Muscle of leg (tissue), 11 donors: ENCODE measurements around the gene KLHL10. TPM values are rescaled to one million over a fixed set of nuclear protein-coding genes. Genes with fewer than 3 reads are reported as not detected.
A peak's percentile ranks its signal among the peaks of the same experiment; 100 is the strongest.

ENCODE experiments used
- DNase-seq: peaks from one replicate; pipeline ENCODE4 v3.0.0; 2013
- H3K27ac ChIP-seq: one replicate; pipeline ENCODE4 v1.5.1; 2013; ENCODE audit warnings: mild to moderate bottlenecking, low read length, control low read depth
- H3K27me3 ChIP-seq: one replicate; pipeline ENCODE4 v1.6.1; 2013; ENCODE audit warnings: low read length; ENCODE audit not compliant: control insufficient read depth, insufficient read depth
- H3K36me3 ChIP-seq: one replicate; pipeline ENCODE4 v1.6.1; 2013; ENCODE audit warnings: low read length; ENCODE audit not compliant: control insufficient read depth, insufficient read depth
- H3K4me1 ChIP-seq: one replicate; pipeline ENCODE4 v1.6.1; 2013; ENCODE audit warnings: low read length; ENCODE audit not compliant: control insufficient read depth, insufficient read depth
- H3K4me3 ChIP-seq: one replicate; pipeline ENCODE4 v1.5.1; 2013; ENCODE audit warnings: low read length, control low read depth
- H3K9me3 ChIP-seq: replicated peaks from 2 replicates; pipeline ENCODE4 v1.6.1; 2013; ENCODE audit warnings: low read depth, low read length; ENCODE audit not compliant: control insufficient read depth
- WGBS: methylation state at CpG from one replicate; pipeline ENCODE4 v1.1.5; 2013; ENCODE audit warnings: missing lambda C conversion rate; ENCODE audit not compliant: insufficient coverage; 5-methylcytosine and 5-hydroxymethylcytosine counted together
- polyA plus RNA-seq, 8 donors: library from polyadenylated mRNA; unstranded; fragments of 120-200 nt; gene quantifications; one replicate each; pipeline versions ENCODE4 v1.2.1 to v1.2.3, GENCODE V29; 2013; ENCODE audit warnings: inconsistent platforms in 1 of 8, low replicate concordance in 1 of 8; ENCODE audit not compliant: insufficient read length in 8 of 8, insufficient read depth in 1 of 8
- total RNA-seq: library from RNA; stranded (reverse); fragments of 120-200 nt; gene quantifications from one replicate; pipeline ENCODE4 v1.2.4, GENCODE V29; 2013

The KLHL10 gene
- total and polyA plus RNA-seq, 9 donors = 0.08 to 0.51 (median 0.20) TPM; not detected in 1

GRCh38 chr17:41801374-41802271, 36.0 kb upstream of the KLHL10 start:
- Histone ChIP-seq H3K27me3 (no peaks in the 10 kb centered on the region), H3K36me3 (peaks cover 20% of the 10 kb centered on the region), H3K27ac (no peak overlapping the region), H3K4me1 (peaks cover 16% of the 10 kb centered on the region), H3K9me3 (no peaks in the 10 kb centered on the region), H3K4me3 (no peak overlapping the region)
- peak; percentile 86 for DNase-seq
- WGBS = 3% methylated on average over 6 of the region's 14 CpGs

- no peak overlapping the region for H3K27ac ChIP-seq
These were observed 34.3 kb upstream of the KLHL10 start for GRCh38 chr17:41803049-41804020.

GRCh38 chr17:41806685-41807445, 30.8 kb upstream of the KLHL10 start:
- Histone ChIP-seq H3K36me3 (peaks cover 43% of the 10 kb centered on the region), H3K4me1 (peaks cover 17% of the 10 kb centered on the region), H3K27me3 (peaks cover 2% of the 10 kb centered on the region), H3K9me3 (no peaks in the 10 kb centered on the region), H3K4me3 (no peak overlapping the region), H3K27ac (no peak overlapping the region)
- 71% methylated on average over 5 of the region's 8 CpGs for WGBS
- DNase-seq = no peak

More at GRCh38 chr17:41803049-41804020, 34.3 kb upstream of the KLHL10 start:
- H3K9me3 ChIP-seq = no peaks in the 10 kb centered on the region
- no peaks in the 10 kb centered on the region for H3K27me3 ChIP-seq
- H3K4me1 ChIP-seq = peaks cover 16% of the 10 kb centered on the region
- peak; percentile 46 for DNase-seq
- 62% methylated on average over 20 of the region's 24 CpGs for WGBS
- no peak overlapping the region for H3K4me3 ChIP-seq
- peaks cover 31% of the 10 kb centered on the region for H3K36me3 ChIP-seq

GRCh38 chr17:41810659-41811548, 26.7 kb upstream of the KLHL10 start:
- no peak for DNase-seq
- peaks cover 30% of the 10 kb centered on the region for H3K36me3 ChIP-seq
- H3K4me3 ChIP-seq = peak overlapping the region; percentile 83
- no peak overlapping the region for H3K27ac ChIP-seq
- H3K27me3 ChIP-seq = peaks cover 2% of the 10 kb centered on the region
- H3K4me1 ChIP-seq = peaks cover 33% of the 10 kb centered on the region
- 9% methylated on average over 42 of the region's 58 CpGs for WGBS
- no peaks in the 10 kb centered on the region for H3K9me3 ChIP-seq

- H3K27me3 ChIP-seq = peaks cover 2% of the 10 kb centered on the region
- H3K4me1 ChIP-seq = peaks cover 33% of the 10 kb centered on the region
- H3K9me3 ChIP-seq = no peaks in the 10 kb centered on the region
- H3K36me3 ChIP-seq = peaks cover 27% of the 10 kb centered on the region
- DNase-seq = peak; percentile 93
- H3K27ac ChIP-seq = peak within 1 kb of the TSS; percentile 90
- under 1% methylated on average over 91 of the region's 96 CpGs for WGBS
- H3K4me3 ChIP-seq = peak within 1 kb of the TSS; percentile 83
These were observed 25.9 kb upstream of the KLHL10 start, which contains the start of gene P3H4 for GRCh38 chr17:41811549-41812380. P3H4 (minus strand) TSS chr17:41811949; CDS start chr17:41811915, 34 bp downstream.

GRCh38 chr17:41812381-41813151, 25.1 kb upstream of the KLHL10 start, which contains the start of gene FKBP10:
FKBP10 (plus strand) TSS chr17:41813004; CDS start chr17:41813035, 31 bp downstream.
- Histone ChIP-seq H3K36me3 (peaks cover 25% of the 10 kb centered on the region), H3K27ac (peak within 1 kb of the TSS; percentile 90), H3K27me3 (peaks cover 2% of the 10 kb centered on the region), H3K9me3 (no peaks in the 10 kb centered on the region), H3K4me3 (peak within 1 kb of the TSS; percentile 83), H3K4me1 (peaks cover 33% of the 10 kb centered on the region)
- DNase-seq = peak; percentile 97
- WGBS = 0% methylated on average over 16 of the region's 35 CpGs

GRCh38 chr17:41813152-41813680, 24.4 kb upstream of the KLHL10 start:
- H3K36me3 ChIP-seq = peaks cover 26% of the 10 kb centered on the region
- H3K4me3 ChIP-seq = peak overlapping the region; percentile 83
- H3K9me3 ChIP-seq = no peaks in the 10 kb centered on the region
- peaks cover 33% of the 10 kb centered on the region for H3K4me1 ChIP-seq
- peaks cover 2% of the 10 kb centered on the region for H3K27me3 ChIP-seq
- 3% methylated on average over 8 of the region's 12 CpGs for WGBS
- DNase-seq = no peak
- H3K27ac ChIP-seq = peak overlapping the region; percentile 90
